ENCODE measurements around the gene HSCB. TPM values are rescaled to one million over a fixed set of nuclear protein-coding genes. Genes with fewer than 3 reads are reported as not detected.

Gene HSCB
- total and polyA plus RNA-seq, 4 donors = 10.3 to 23.6 (median 15.0) TPM

GRCh38 chr22:28773461-28773867 is 31.6 kb downstream of the HSCB start:
- ATAC-seq (ENCODE audit: low FRiP score) (no peak), DNase-seq (no peak)
- H3K27me3 ChIP-seq (ENCODE audit: control insufficient read depth in 1 of 2, insufficient read depth in 2 of 2, low read length in 1 of 2) = no peaks in the 10 kb centered on the region
- peak overlapping the region; percentile 91 to 97 for H3K27ac ChIP-seq (ENCODE audit: low read depth in 1 of 2, low read length in 2 of 2)
- peak overlapping the region; percentile 84 to 99 for H3K4me3 ChIP-seq (ENCODE audit: low read length in 2 of 2)
- WGBS, 2 donors = 0 to 1% methylated on average over 10 of the region's 10 CpGs
- no peaks in the 10 kb centered on the region for H3K9me3 ChIP-seq (ENCODE audit: control insufficient read depth, low read length)
- peaks cover 0 to 1% of the 10 kb centered on the region in 2 donors for H3K4me1 ChIP-seq (ENCODE audit: control insufficient read depth in 1 of 2, insufficient read depth in 2 of 2, low read length in 2 of 2)
- intact Hi-C loops (cut with DNase I) = loop anchor here in 1 of 2 donors (2.0 kb wide), 1 partner anchor 27 kb away; the partner anchor contains the start of gene XBP1
- no peaks in the 10 kb centered on the region for H3K36me3 ChIP-seq (ENCODE audit: control insufficient read depth in 1 of 2, insufficient read depth in 2 of 2, low read length in 1 of 2)

- Histone ChIP-seq H3K4me3 (ENCODE audit: low read length in 2 of 2) (no peak overlapping the region), H3K27me3 (ENCODE audit: control insufficient read depth in 1 of 2, insufficient read depth in 2 of 2, low read length in 1 of 2) (no peaks in the 10 kb centered on the region), H3K9me3 (ENCODE audit: control insufficient read depth, low read length) (no peaks in the 10 kb centered on the region), H3K4me1 (ENCODE audit: control insufficient read depth in 1 of 2, insufficient read depth in 2 of 2, low read length in 2 of 2) (peaks cover 0 to 1% of the 10 kb centered on the region in 2 donors), H3K27ac (ENCODE audit: low read depth in 1 of 2, low read length in 2 of 2) (no peak overlapping the region), H3K36me3 (ENCODE audit: control insufficient read depth in 1 of 2, insufficient read depth in 2 of 2, low read length in 1 of 2) (no peaks in the 10 kb centered on the region)
- DNase-seq = no peak
- intact Hi-C loops (cut with DNase I) = no loop called here
- no peak for ATAC-seq (ENCODE audit: low FRiP score)
- WGBS, 2 donors = 90 to 95% methylated on average over 1 of the region's 1 CpG
Measured at GRCh38 chr22:28774378-28774777, 32.5 kb downstream of the HSCB start.

- Histone ChIP-seq H3K27me3 (ENCODE audit: control insufficient read depth in 1 of 2, insufficient read depth in 2 of 2, low read length in 1 of 2) (no peaks in the 10 kb centered on the region), H3K9me3 (ENCODE audit: control insufficient read depth, low read length) (no peaks in the 10 kb centered on the region), H3K4me1 (ENCODE audit: control insufficient read depth in 1 of 2, insufficient read depth in 2 of 2, low read length in 2 of 2) (no peaks in the 10 kb centered on the region), H3K36me3 (ENCODE audit: control insufficient read depth in 1 of 2, insufficient read depth in 2 of 2, low read length in 1 of 2) (peaks cover 8 to 9% of the 10 kb centered on the region in 2 donors), H3K4me3 (ENCODE audit: low read length in 2 of 2) (no peak overlapping the region), H3K27ac (ENCODE audit: low read depth in 1 of 2, low read length in 2 of 2) (no peak overlapping the region)
- 84 to 85% methylated on average over 5 of the region's 5 CpGs for WGBS, 2 donors
- ATAC-seq (ENCODE audit: low FRiP score) = no peak
- intact Hi-C loops (cut with DNase I) = no loop called here
- DNase-seq = no peak
Measured at GRCh38 chr22:28779833-28780232, 38.0 kb downstream of the HSCB start.

GRCh38 chr22:28780296-28780695 is 38.5 kb downstream of the HSCB start:
- intact Hi-C loops (cut with DNase I) = no loop called here
- no peaks in the 10 kb centered on the region for H3K27me3 ChIP-seq (ENCODE audit: control insufficient read depth in 1 of 2, insufficient read depth in 2 of 2, low read length in 1 of 2)
- H3K4me3 ChIP-seq (ENCODE audit: low read length in 2 of 2) = no peak overlapping the region
- no peaks in the 10 kb centered on the region for H3K9me3 ChIP-seq (ENCODE audit: control insufficient read depth, low read length)
- no peak for ATAC-seq (ENCODE audit: low FRiP score)
- H3K36me3 ChIP-seq (ENCODE audit: control insufficient read depth in 1 of 2, insufficient read depth in 2 of 2, low read length in 1 of 2) = peaks cover 8 to 9% of the 10 kb centered on the region in 2 donors
- H3K27ac ChIP-seq (ENCODE audit: low read depth in 1 of 2, low read length in 2 of 2) = no peak overlapping the region
- no peak for DNase-seq
- WGBS, 2 donors = 86 to 93% methylated on average over 1 of the region's 1 CpG
- H3K4me1 ChIP-seq (ENCODE audit: control insufficient read depth in 1 of 2, insufficient read depth in 2 of 2, low read length in 2 of 2) = no peaks in the 10 kb centered on the region

GRCh38 chr22:28783786-28784671 is 42.2 kb downstream of the HSCB start:
- intact Hi-C loops (cut with DNase I) = no loop called here
- H3K36me3 ChIP-seq (ENCODE audit: control insufficient read depth in 1 of 2, insufficient read depth in 2 of 2, low read length in 1 of 2) = peaks cover 8 to 16% of the 10 kb centered on the region in 2 donors
- 70 to 80% methylated on average over 4 of the region's 4 CpGs for WGBS, 2 donors
- H3K4me3 ChIP-seq (ENCODE audit: low read length in 2 of 2) = no peak overlapping the region
- no peak for DNase-seq
- no peaks in the 10 kb centered on the region for H3K9me3 ChIP-seq (ENCODE audit: control insufficient read depth, low read length)
- H3K4me1 ChIP-seq (ENCODE audit: control insufficient read depth in 1 of 2, insufficient read depth in 2 of 2, low read length in 2 of 2) = no peaks in the 10 kb centered on the region
- no peak overlapping the region for H3K27ac ChIP-seq (ENCODE audit: low read depth in 1 of 2, low read length in 2 of 2)
- ATAC-seq (ENCODE audit: low FRiP score) = no peak
- no peaks in the 10 kb centered on the region for H3K27me3 ChIP-seq (ENCODE audit: control insufficient read depth in 1 of 2, insufficient read depth in 2 of 2, low read length in 1 of 2)

GRCh38 chr22:28788601-28789000 is 46.8 kb downstream of the HSCB start:
- WGBS, 2 donors = 38 to 42% methylated on average over 3 of the region's 3 CpGs
- intact Hi-C loops (cut with DNase I) = no loop called here
- no peaks in the 10 kb centered on the region for H3K9me3 ChIP-seq (ENCODE audit: control insufficient read depth, low read length)
- no peaks in the 10 kb centered on the region for H3K27me3 ChIP-seq (ENCODE audit: control insufficient read depth in 1 of 2, insufficient read depth in 2 of 2, low read length in 1 of 2)
- no peak overlapping the region for H3K4me3 ChIP-seq (ENCODE audit: low read length in 2 of 2)
- DNase-seq (no peak), ATAC-seq (ENCODE audit: low FRiP score) (no peak)
- H3K27ac ChIP-seq (ENCODE audit: low read depth in 1 of 2, low read length in 2 of 2) = no peak overlapping the region
- H3K4me1 ChIP-seq (ENCODE audit: control insufficient read depth in 1 of 2, insufficient read depth in 2 of 2, low read length in 2 of 2) = no peaks in the 10 kb centered on the region
- H3K36me3 ChIP-seq (ENCODE audit: control insufficient read depth in 1 of 2, insufficient read depth in 2 of 2, low read length in 1 of 2) = peaks cover 8 to 13% of the 10 kb centered on the region in 2 donors

GRCh38 chr22:28791124-28791523 is 49.3 kb downstream of the HSCB start:
- Histone ChIP-seq H3K4me1 (ENCODE audit: control insufficient read depth in 1 of 2, insufficient read depth in 2 of 2, low read length in 2 of 2) (no peaks in the 10 kb centered on the region), H3K36me3 (ENCODE audit: control insufficient read depth in 1 of 2, insufficient read depth in 2 of 2, low read length in 1 of 2) (peaks cover 5 to 8% of the 10 kb centered on the region in 2 donors), H3K4me3 (ENCODE audit: low read length in 2 of 2) (no peak overlapping the region), H3K27me3 (ENCODE audit: control insufficient read depth in 1 of 2, insufficient read depth in 2 of 2, low read length in 1 of 2) (no peaks in the 10 kb centered on the region), H3K9me3 (ENCODE audit: control insufficient read depth, low read length) (no peaks in the 10 kb centered on the region), H3K27ac (ENCODE audit: low read depth in 1 of 2, low read length in 2 of 2) (no peak overlapping the region)
- ATAC-seq (ENCODE audit: low FRiP score) (no peak), DNase-seq (no peak)
- 91 to 93% methylated on average over 5 of the region's 5 CpGs for WGBS, 2 donors
- intact Hi-C loops (cut with DNase I) = no loop called here

GRCh38 chr22:28791841-28792490 is 50.1 kb downstream of the HSCB start:
- DNase-seq = no peak
- no peaks in the 10 kb centered on the region for H3K4me1 ChIP-seq (ENCODE audit: control insufficient read depth in 1 of 2, insufficient read depth in 2 of 2, low read length in 2 of 2)
- no peak overlapping the region for H3K27ac ChIP-seq (ENCODE audit: low read depth in 1 of 2, low read length in 2 of 2)
- intact Hi-C loops (cut with DNase I) = no loop called here
- ATAC-seq (ENCODE audit: low FRiP score) = no peak
- no peak overlapping the region for H3K4me3 ChIP-seq (ENCODE audit: low read length in 2 of 2)
- 42 to 54% methylated on average over 3 of the region's 3 CpGs for WGBS, 2 donors
- no peaks in the 10 kb centered on the region for H3K27me3 ChIP-seq (ENCODE audit: control insufficient read depth in 1 of 2, insufficient read depth in 2 of 2, low read length in 1 of 2)
- no peaks in the 10 kb centered on the region for H3K9me3 ChIP-seq (ENCODE audit: control insufficient read depth, low read length)
- peaks cover 5 to 11% of the 10 kb centered on the region in 2 donors for H3K36me3 ChIP-seq (ENCODE audit: control insufficient read depth in 1 of 2, insufficient read depth in 2 of 2, low read length in 1 of 2)

Measured in aorta (tissue), 5 donors.